Right renal cortex interstitium (tissue), 3 donors: ENCODE data around the gene ANO8. TPM values are rescaled to one million over a fixed set of nuclear protein-coding genes. Genes with fewer than 3 reads are reported as not detected.
"Not testable (repeated sequence)": the region's sequence is repeated elsewhere in the genome, so short reads cannot be mapped to it uniquely, and the experiment has no call there.

ENCODE experiments used
- DNase-seq, 3 donors: peaks; one replicate each; pipeline ENCODE4 v3.0.0-alpha.2; 2013; ENCODE audit warnings: low read depth in 3 of 3, low spot score in 2 of 3
- polyA plus RNA-seq, 3 donors: library from polyadenylated mRNA; unstranded; fragments of 120-200 nt; gene quantifications; one replicate each; pipeline ENCODE4 v1.2.1, GENCODE V29; 2013; ENCODE audit not compliant: insufficient read length in 3 of 3

ANO8 gene
- polyA plus RNA-seq, 3 donors = 7.2 to 9.7 (median 7.8) TPM

DNA sequence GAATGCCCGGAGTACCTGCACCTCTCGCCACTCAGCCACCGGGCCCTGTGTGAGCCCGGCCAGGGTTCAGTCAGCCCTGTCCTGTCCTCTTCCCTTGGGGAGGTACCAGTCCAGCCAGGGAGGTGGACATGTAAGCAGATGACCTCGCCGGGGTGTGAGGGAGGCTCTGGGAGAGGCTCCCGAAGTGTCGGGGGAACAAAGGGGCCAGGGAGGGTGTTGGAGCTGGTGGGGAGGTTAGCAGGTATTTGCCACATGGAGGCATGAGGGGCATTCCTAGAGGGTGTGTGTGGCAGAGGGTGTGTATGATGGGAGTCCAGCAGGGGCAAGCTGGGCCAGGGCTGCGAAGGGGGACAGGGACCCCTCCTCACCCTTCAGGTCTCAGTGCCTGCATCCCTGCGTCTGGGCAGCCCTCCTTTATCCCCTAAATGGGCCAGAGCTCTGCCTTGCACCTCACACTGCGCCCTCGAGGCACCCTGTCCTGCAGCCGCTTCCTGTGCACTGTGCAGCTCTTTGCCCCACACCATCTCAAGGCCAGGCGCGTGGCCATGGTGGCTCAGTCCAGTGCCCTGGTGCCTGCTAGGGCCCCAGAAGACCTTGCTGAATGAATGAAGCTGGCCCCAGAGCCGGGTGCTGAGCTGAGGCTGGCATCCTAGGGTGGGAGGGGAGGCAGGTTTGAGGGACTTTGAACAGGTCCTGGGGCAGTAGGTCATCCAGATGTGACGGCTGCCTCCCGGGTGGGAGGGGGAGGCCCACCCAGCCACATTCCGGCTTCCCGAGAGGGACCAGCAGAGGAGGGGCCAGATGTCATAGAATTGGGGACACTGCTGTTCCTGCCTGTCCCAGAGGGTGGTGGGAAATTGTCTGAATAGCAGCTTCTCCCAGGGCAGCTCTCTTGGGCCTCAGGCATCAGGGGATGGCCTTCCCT lies 22.2 kb downstream of the ANO8 start:
- DNase-seq = no peak

DNA sequence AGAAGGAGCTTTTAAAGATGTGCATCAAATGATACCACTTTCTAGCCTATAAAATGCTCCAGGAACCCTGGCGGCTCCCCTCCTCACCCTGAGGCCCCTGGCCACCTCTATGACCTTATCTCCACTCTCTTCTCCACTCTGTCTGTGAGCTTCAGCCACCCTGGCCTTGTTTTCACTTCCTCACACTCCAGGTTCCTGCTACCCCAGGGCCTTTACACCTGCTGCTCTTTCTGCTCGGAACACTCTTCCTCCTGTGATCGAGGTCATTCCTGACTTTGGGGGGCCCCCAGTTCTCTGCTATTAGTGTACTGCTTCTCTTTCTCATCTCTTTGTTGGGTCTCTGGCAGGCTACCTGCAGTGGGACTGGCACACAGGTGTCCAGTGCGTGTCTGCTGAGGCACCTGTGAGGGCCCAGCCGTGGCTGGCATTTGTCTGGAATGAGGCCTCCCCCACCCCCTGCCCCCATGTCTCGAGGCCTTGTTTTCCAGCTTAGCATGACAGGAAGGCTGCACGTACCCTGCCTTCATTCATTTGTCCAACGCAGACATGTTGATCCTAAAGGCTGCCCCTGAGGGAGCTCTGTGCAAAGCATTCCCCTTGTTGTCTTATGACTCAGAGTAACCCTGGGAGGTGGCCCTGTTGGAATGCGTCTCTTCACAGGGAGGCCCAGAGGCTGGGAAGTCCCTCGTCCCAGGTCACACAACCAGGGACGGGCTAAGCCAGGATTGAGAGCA lies 23.0 kb downstream of the ANO8 start:
- no peak for DNase-seq

DNA sequence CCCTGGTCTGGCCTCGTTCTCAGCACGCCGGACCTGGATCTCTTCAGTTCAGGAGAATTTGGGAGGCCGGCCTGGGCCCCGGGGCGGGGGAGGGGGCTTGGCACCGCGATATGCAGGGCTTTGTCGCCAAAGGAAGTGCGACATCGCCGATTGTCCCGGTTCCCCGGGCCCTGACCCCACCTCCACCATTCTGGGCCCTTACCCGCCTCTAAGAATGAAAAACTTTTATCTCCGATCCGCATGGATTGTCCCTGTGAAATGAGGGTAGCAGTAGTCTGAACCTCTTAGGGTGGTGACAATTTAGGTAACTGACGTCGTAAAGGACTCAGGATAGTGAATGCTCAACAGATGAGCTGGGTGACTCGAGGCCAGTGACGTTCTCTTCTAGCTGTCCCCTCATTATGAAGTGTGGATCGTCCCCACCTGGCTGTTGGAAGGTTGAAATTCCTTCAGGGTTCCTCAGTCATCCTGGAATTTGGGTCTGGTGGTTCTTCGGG lies 24.6 kb downstream of the ANO8 start:
- DNase-seq = no peak

DNA sequence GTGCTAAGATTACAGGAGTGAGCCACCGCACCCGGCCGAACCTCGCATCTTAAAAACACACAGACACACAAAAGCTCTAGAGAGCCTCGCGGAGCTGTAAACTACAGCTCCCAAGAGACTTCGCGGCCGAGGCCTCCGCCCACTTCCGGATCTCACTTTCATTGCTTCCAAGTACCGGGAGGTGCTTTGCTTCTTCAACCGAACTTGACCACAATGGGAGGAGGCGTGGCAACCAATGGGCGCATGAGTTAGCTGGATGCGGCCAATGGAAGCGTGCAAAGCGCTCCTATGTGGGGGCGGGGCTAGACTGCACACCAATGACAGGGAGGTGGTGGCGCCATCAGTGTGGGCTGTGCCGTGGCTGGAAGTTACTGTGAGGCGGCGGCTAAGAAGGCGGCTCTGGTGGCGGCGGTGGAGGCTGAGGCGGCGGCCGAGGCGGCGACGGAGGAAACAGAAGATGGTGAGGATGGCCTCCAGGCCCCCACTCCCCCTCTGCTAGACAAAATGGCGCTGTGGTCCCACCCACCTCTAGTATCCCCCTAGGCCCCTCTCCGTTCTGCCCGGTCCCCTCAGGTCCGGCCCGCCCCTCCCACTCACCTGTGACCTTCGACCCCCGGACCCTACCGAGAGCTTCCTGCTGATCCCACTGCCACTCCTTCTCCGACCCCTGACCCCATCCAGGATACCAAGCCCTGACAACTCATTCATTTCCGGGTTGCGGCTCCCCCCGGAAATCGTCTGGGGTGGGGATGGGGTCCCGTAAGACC lies 25.3 kb downstream of the ANO8 start, which contains the start of gene DDA1:
DDA1 (plus strand) TSS at position 366 of the 767 bp plus-strand sequence; CDS start at position 458, 92 bp downstream.
- DNase-seq = peak; percentile 97 to 99 (median 99)

DNA sequence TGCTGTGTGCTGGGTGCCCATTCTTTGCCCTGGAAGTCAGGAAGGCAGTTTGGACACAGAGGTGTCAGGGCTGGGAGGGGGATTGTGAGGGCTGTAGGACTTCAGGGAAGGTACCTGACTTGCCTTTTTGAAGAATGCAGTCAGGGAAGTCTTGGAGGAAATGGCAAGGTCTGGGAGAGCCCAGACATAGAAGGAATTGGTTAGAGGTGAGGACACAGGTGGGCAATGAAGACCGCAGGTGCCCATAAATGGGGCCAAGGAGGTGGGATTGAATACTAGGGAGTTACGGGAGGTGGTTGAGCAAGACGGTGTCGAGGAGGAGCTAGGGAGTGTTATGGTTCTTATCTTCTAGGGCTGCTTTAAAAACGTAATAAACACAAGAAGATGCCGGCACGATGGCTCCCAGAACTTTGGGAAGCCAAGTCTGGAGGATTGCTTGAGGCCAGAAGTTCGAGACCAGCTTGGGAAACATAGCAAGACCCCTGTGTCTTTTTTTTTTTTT lies 26.7 kb downstream of the ANO8 start:
- no peak for DNase-seq

DNA sequence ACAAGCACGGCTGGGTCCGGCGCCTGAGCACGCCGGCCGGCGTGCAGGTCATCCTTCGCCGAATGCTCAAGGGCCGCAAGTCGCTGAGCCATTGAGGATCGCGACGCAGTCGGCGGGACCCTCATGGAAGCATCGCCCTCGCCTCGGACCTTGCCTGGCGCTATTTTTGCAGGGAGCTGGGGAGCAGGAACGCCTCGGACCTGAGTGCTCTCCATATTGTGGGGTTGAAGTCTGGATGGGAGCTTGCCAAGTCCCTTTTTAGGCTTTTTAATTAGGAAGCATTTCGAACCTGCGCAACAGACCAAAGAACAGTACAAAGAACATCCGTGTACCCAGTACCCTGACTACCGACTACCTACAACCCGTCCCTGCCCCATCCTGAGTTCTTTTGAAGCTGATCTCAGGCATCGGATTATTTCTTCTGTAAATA lies 28.4 kb downstream of the ANO8 start:
- DNase-seq = no peak

DNA sequence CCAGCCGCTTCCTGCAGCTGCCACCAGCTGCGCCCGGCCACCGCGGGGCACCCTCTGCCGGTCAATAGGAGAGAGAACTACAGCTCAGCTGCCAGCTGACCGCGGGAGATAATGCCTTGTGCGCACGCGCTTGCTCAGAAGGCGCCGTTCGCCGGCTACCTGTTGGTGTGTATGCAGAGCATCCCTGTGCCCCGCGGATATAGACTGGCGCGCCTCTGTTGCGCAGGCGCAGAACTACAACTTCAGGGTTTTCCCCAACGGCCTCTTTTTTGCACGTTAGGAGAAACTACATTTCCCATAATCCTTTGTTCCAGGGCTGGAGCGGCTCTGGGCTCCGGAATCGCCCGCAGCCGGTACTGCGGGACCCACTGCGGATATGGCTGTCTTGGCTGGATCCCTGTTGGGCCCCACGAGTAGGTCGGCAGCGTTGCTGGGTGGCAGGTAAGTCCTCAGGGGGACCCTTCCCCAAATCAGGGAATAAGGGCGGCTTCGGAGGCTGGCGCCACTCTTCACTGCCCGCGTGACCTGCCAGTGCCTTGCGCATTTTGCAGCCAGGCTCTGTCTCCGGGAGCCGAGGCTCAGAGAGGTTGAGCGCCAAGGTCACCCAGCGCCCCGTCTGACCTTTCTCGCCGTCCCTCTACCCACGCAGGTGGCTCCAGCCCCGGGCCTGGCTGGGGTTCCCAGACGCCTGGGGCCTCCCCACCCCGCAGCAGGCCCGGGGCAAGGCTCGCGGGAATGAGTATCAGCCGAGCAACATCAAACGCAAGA lies 29.0 kb downstream of the ANO8 start, which contains the start of gene MRPL34:
MRPL34 (plus strand) TSS at position 356 of the 768 bp plus-strand sequence; CDS start at position 377, 21 bp downstream.
- DNase-seq = peak; percentile 91 to 94 (median 92)

DNA sequence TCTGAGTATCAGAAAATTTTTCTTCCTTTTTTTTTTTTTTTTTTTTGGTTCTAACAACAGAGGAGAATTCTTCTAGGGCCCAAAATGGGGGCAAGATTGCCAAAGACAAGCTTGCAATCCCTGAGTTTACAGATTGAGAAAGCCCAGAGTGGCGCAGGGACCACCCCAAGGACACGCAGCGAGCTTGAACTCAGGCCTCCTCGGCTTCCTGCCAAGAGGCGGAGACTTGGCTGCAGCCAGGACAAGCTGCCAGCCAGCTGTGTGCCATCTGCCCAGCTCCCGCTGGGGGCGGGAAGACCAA lies 29.5 kb downstream of the ANO8 start:
- no peak for DNase-seq

DNA sequence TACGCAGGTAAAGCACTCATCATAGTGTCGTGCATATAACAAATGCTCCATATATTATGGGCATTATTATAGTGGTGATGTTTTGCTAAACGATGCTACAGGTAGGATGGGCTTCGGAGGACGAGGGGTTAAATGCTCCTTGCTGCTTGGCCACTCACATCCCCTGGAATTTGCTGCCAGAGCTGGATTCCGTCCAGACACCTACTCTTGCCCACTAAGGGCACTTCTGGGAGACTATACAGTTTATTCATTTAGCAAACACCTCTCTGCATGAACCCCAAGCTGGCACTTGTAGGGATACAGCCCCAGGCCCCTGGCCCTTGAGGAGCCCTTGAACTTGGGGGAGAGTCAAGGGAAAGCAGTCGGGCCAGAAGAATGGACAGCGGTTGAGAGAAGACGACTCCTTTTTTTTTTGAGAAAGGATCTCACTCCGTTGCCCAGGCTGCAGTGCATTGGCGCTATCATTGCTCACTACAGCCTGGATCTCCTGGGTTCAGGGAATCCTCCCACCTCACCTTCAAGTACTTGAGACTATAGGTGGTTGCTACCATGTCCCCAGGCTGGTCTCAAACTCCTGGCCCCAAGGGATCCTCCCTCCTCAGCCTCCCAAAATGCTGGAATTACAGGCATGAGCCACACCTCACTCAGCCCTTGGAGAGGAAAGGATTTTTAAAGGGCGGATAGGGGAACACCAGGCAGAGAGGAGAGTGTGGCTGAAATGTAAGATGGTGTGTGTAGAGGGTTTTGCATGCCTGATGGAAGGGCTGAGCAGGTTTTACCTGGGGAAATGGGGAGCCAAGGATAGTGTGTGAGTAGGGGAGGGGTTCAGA lies 30.1 kb downstream of the ANO8 start:
- no peak for DNase-seq

DNA sequence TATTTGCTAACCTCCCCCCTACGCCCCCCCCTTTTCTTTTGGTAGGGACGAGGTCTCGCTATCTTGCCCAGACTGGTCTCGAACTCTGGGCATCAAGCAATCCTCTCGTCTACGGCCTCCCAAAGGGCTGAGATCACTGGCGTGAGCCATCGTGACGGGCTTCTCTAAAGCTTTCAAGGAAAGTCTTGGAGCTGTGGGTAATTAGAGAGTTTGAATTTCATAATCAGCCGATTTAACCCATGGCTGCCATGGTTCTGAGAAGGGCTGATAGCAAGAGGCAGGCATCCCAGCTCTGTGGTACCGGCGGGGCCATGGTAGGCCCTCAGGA lies 30.8 kb downstream of the ANO8 start:
- DNase-seq = no peak

DNA sequence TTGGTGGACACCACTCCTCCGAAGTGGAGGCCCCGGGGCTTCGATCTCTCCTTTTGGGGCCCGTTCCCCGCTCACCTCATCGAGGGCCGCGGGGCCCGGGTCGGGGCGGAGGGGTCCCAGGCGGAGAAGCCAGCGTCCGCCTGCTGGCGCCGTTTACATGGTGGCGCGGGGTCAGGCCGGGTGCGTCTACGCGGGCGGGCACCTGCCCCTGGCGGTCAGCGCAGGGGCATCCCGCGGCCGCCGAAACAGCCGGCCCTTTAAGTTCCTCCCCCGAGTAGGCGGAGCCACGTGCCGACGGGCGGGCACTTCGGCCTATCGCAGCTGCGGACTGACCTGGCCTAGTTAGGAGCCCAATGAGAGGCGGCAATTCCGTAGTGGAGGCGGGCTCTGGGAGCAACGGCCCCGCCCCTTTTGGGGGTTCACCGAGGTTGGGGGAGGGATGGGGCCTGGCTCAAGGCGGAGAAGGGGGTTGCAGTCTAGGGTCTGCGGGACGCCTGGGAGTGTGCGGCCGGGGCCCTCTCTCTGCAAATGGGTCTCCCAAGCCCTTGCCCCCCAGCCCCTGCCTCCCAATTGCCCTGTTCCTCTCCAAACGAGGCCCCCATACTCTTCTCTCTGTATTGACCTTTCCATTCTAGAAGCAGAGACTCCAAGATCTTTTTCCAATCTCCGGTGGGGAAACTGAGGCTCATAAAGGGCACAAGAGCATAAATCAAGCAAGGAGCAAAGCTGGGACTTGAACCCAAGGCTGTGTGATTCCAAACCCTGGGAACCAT lies 31.3 kb downstream of the ANO8 start, which contains the start of gene ABHD8:
ABHD8 (minus strand) TSS at position 259 of the 773 bp plus-strand sequence. CDS start 1,809 bp downstream, outside the sequence.
- peak; percentile 86 to 89 (median 87) for DNase-seq

DNA sequence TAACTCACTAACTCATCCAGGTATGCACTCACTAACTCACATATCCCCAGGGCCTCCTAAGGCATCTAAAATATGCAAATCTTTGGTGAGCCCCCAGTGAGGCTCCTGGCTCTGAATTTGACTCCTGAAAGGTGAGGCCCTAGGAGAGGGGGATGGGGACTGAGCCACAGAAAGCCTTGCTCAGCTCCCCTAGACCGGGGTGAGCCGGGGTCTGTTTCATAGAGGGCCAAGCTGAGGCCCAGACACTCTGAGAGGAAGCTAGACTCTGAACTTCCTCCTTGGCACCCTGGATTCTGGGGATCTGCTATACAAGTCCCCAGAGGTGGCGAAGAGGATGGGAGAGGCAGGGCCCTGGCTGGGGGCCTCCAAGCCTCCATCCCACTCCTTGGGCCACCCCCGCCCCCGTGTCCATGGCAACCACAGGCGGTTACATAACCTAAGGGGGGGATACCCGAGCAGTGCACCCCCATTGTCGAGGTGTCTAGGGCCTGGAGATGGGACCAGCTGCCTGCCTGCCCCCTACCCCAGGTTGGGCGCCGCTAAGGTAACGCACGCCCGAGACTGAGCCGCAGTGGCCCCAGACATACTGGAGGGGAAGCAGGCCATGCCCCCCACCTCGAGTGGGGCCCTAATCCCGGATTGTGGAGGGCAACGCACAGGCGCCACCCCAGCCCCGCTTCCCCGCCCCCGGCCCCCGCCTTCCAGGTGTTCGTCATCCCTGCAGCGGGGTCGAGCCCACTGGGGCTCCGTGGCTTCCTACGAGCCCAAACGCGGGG lies 32.1 kb downstream of the ANO8 start:
- no peak for DNase-seq

DNA sequence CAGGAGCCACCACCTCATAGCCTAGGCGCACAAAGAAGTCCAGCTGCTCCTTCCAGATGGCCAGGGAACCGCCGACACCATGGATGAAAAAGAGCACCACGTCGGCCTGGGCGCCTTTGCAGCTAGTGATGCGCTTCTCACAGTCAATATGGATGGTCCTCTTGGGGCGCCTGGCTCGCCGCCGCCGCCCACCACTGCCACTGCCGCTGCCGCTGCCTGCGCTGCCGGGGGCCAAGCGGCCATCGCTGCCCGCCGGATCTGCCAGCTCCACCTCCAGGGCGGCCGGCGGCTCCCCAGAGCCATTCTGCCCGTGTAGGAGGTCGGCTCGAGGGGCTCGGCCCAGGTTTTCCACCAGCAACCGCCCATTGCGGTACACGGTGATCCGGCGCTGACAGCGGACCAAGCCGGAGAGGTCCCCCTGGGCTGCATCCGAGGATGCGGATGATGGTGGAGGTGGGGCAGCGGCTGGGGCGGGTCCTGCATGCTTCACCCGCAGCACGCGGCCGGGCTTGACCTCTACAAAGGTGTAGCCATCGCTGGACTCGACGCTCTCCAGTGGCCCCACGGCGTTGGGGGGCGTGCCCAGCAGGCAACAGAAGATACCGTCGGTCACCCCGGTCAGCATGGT lies 33.5 kb downstream of the ANO8 start:
- no peak for DNase-seq

DNA sequence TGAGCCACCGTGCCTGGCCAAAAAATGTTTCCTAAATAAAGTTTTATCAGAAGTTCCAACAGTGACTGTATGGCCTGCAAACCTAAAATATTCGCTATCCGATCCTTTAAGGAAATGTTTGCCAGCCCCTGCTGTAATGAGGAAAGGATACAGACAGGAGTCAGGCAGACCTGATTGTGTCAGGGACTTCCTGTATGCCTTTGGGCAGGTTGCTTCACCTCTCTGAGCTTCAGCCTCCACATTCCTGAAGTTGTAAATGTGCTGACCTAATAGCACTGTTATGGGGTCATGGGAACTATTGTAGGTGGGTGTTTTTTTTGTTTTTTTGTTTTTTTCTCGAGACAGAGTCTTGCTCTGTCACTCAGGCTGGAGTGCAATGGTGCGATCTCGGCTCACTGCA lies 37.7 kb downstream of the ANO8 start:
- DNase-seq = no peak

DNA sequence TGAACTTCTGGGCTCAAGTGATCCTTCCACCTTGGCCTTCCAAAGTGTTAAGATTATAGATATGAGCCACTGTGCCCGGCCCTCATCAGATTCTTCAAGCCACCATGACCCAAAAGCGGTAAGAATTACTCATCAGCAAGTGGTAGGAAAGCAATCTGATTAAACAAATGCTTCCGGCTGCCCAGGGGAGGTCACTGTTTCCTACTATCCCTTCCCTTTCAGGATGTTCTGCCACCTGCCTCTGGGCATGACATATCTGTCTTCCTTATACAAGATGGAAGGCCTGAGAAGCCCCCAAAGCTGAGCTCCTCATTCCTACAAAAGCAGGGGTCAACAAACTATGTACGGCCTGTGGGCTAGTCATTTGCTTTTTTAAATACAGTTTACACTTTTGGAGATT lies 38.4 kb downstream of the ANO8 start:
- no peak for DNase-seq

DNA sequence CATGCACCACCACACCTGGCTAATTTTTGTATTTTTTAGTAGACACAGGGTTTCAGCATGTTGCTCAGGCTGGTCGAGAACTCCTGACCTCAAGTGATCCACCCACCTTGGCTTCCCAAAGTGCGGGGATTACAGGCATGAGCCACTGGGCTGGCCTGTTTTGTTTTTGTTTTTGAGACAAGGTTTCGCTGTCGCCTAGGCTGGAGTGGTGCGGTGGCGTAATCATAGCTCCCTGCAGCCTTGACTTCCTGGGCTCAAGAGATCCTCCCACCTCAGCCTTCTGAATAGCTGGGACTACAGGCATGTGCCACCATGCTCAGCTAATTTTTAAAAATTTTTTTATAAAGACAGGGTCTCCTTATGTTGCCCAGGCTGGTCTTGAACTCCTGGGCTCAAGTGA lies 39.1 kb downstream of the ANO8 start:
- DNase-seq = not testable (repeated sequence)
